Transverse colon (tissue), 4 donors: ENCODE data around the gene MRPL45. TPM values are rescaled to one million over a fixed set of nuclear protein-coding genes. Genes with fewer than 3 reads are reported as not detected.

Experiments used
- DNase-seq: peaks from one replicate; pipeline ENCODE4 v3.0.0-alpha.2; 2019
- H3K27ac ChIP-seq, 4 donors: fragments of 200-600 bp; sonication (generic); 2 replicates each; pipeline ENCODE4 v1.5.1; 2016 to 2018; ENCODE audit warnings: inconsistent platforms in 4 of 4
- H3K27me3 ChIP-seq: fragments of 200-600 bp; sonication (generic); 2 replicates; pipeline ENCODE4 v1.5.1; 2017; ENCODE audit warnings: inconsistent platforms
- H3K36me3 ChIP-seq, 4 donors: fragments of 200-600 bp; sonication (generic); 2 replicates each; pipeline ENCODE4 v1.5.1; 2017 to 2019; ENCODE audit warnings: inconsistent platforms in 4 of 4
- H3K4me1 ChIP-seq, 4 donors: fragments of 200-600 bp; sonication (generic); 2 replicates each; pipeline ENCODE4 v1.5.1; 2017 to 2020; ENCODE audit warnings: inconsistent platforms in 4 of 4
- H3K4me3 ChIP-seq, 4 donors: fragments of 200-600 bp; sonication (generic); 1 replicate in 1 of 4; 2 replicates in 3 of 4; pipeline versions ENCODE4 v1.5.1 to v1.6.1; 2017 to 2019; ENCODE audit warnings: inconsistent platforms in 4 of 4
- H3K9me3 ChIP-seq, 2 donors: fragments of 200-600 bp; sonication (generic); 2 replicates each; pipeline ENCODE4 v1.5.1; 2017 to 2019; ENCODE audit warnings: inconsistent platforms in 2 of 2
- EP300 ChIP-seq: sonication (generic); formaldehyde crosslinking; IDR thresholded peaks from one replicate; pipeline ENCODE4 v1.6.1; 2017; ENCODE audit warnings: antibody characterized with exemption, low read depth
- POLR2A ChIP-seq: fragments of 450-650 bp; IDR thresholded peaks from one replicate; pipeline ENCODE4 v1.6.1; 2016; ENCODE audit warnings: antibody characterized with exemption, mild to moderate bottlenecking, moderate library complexity
- POLR2AphosphoS5 ChIP-seq, 3 donors: sonication (generic); formaldehyde crosslinking; IDR thresholded peaks; one replicate each; pipeline ENCODE4 v1.6.1; 2016; ENCODE audit warnings: antibody characterized with exemption in 3 of 3
- WGBS, 2 donors: methylation state at CpG; one replicate each; pipeline ENCODE4 v1.1.5; 2018; ENCODE audit warnings: low coverage in 1 of 2; 5-methylcytosine and 5-hydroxymethylcytosine counted together
- in situ Hi-C, 4 donors: fragments of 200-750 bp; cut with MboI; loops; one replicate each; pipeline versions ENCODE4 v1.15.0 to v1.15.1; 2017; ENCODE audit warnings: low sequenced_read_pairs in 3 of 4, low pct_ligation_motif_present in 1 of 4, low pct_unique_long_range_greater_than_20kb in 1 of 4
- intact Hi-C: fragments of 100-400 bp; cut with DNase I; formaldehyde crosslinking; loops from one replicate; pipeline ENCODE4 v1.15.1; 2023; ENCODE audit warnings: low total_unique reads
- total RNA-seq, 4 donors: library from RNA; depleted of rRNA; stranded (reverse); fragments of >200 nt; gene quantifications; one replicate each; pipeline ENCODE4 v1.1.0, GENCODE V29; 2016
- TF ChIP-seq, protein P1 (sequence below), 5 experiments: fragments of 200-600 bp in 3 of 5; fragments of 450-650 bp in 2 of 5; sonication (generic) in 3 of 5; IDR thresholded peaks; 1 replicate in 2 of 5; 2 replicates in 3 of 5; pipeline ENCODE4 v1.5.1; 2016 to 2017; ENCODE audit warnings: antibody characterized with exemption in 5 of 5, inconsistent platforms in 3 of 5, mild to moderate bottlenecking in 2 of 5, moderate library complexity in 1 of 5

Gene MRPL45
- total RNA-seq, 4 donors from 2014 or later, result 5.2 to 30.8 (median 18.9) TPM

- DNase-seq, result peak; percentile 43
- no peak overlapping the region for H3K4me3 ChIP-seq
- no peak for TF ChIP-seq POLR2AphosphoS5 (IDR thresholded peaks at IDR 0.05)
- no peak for TF ChIP-seq EP300
- TF ChIP-seq, protein P1, sequence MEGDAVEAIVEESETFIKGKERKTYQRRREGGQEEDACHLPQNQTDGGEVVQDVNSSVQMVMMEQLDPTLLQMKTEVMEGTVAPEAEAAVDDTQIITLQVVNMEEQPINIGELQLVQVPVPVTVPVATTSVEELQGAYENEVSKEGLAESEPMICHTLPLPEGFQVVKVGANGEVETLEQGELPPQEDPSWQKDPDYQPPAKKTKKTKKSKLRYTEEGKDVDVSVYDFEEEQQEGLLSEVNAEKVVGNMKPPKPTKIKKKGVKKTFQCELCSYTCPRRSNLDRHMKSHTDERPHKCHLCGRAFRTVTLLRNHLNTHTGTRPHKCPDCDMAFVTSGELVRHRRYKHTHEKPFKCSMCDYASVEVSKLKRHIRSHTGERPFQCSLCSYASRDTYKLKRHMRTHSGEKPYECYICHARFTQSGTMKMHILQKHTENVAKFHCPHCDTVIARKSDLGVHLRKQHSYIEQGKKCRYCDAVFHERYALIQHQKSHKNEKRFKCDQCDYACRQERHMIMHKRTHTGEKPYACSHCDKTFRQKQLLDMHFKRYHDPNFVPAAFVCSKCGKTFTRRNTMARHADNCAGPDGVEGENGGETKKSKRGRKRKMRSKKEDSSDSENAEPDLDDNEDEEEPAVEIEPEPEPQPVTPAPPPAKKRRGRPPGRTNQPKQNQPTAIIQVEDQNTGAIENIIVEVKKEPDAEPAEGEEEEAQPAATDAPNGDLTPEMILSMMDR (IDR thresholded peaks at IDR 0.05), result no peak
- no peak for TF ChIP-seq POLR2A
- H3K27ac ChIP-seq, result no peak overlapping the region
- H3K36me3 ChIP-seq, result no peaks in the 10 kb centered on the region
- intact Hi-C loops (no loop called here), in situ Hi-C loops (loop anchor here in 1 of 4 donors (10.0 kb wide), 1 partner anchor 74 kb away; no protein-coding TSS in a partner anchor)
- H3K4me1 ChIP-seq, result peaks cover 0 to 3% (median 0%) of the 10 kb centered on the region in 4 donors
- 65 to 100% methylated on average over 1 to 5 of the region's 5 CpGs for WGBS, 2 donors
- H3K9me3 ChIP-seq, result no peaks in the 10 kb centered on the region
- no peaks in the 10 kb centered on the region for H3K27me3 ChIP-seq
These were observed 44.2 kb downstream of the MRPL45 start for GRCh38 chr17:38341035-38341721.

GRCh38 chr17:38342886-38343607 is 46.1 kb downstream of the MRPL45 start:
- in situ Hi-C loops, result loop anchor here in 1 of 4 donors (10.0 kb wide), 1 partner anchor 72 kb away; no protein-coding TSS in a partner anchor
- 86% methylated on average over 14 of the region's 18 CpGs; no CpG with 5 or more reads in 1 of the 2 donors for WGBS, 2 donors
- DNase-seq, result no peak

DNA sequence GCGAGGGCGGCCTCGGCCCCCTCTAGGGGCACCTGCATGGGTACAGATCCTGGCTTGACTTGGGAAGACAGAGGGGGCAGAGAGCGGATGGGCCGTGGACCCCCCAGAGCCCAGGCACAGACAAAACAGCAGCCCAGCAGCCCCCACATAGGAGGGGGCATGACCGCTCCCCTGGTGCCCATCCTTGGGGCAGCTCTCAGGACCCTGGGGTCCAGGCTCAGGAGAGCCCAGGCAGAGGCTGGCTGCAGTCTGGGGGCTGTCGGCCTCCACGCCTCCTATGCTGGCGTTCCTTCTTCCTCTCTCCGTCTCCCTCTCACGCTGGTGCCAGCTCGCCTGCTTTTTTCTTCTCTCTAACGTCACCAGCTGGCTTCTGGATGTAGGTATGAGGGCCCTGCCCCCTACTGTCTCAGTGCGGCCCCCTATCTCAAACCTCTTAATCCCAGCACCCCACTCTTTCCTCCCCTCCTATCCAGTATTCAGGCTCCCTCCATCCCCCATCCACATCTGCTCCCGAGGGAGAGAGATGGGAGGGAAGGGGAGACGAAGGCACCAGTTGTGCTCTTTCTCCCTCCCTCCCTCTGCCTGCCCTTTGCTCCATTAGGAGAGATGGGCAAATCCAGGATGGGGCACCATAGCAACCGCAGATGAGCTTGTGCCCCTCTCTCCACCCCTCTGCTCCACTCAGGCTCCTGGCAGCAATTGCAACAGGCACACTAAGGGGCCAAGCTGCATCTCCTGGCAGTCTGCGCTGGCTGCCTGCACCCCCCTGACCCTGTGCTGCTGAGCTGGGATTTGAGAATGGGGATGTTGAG is 46.8 kb downstream of the MRPL45 start, which contains the start of gene GPR179:
Gene GPR179 (minus strand): TSS at position 349 of the 812 bp plus-strand sequence. CDS start 167 bp downstream, at position 182.
- in situ Hi-C loops, result loop anchor here in 1 of 4 donors (10.0 kb wide), 1 partner anchor 71 kb away; no protein-coding TSS in a partner anchor
- intact Hi-C loops, result no loop called here
- Histone ChIP-seq H3K4me3 (no peak within 1 kb of the TSS), H3K9me3 (no peaks in the 10 kb centered on the region), H3K27ac (no peak within 1 kb of the TSS), H3K36me3 (no peaks in the 10 kb centered on the region), H3K27me3 (no peaks in the 10 kb centered on the region), H3K4me1 (peaks cover 0 to 3% (median under 1%) of the 10 kb centered on the region in 4 donors)
- TF ChIP-seq EP300 (no peak), POLR2A (no peak), POLR2AphosphoS5 (IDR thresholded peaks at IDR 0.05) (no peak)
- TF ChIP-seq, protein P1 (IDR thresholded peaks at IDR 0.05), result no peak
- WGBS, 2 donors, result 66% methylated on average over 18 of the region's 18 CpGs; no CpG with 5 or more reads in 1 of the 2 donors
- no peak for DNase-seq

More at GRCh38 chr17:38342886-38343607, 46.1 kb downstream of the MRPL45 start:
- Histone ChIP-seq H3K36me3 (no peaks in the 10 kb centered on the region), H3K4me3 (no peak overlapping the region), H3K4me1 (peaks cover 0 to 3% (median 0%) of the 10 kb centered on the region in 4 donors), H3K9me3 (no peaks in the 10 kb centered on the region), H3K27me3 (no peaks in the 10 kb centered on the region), H3K27ac (no peak overlapping the region)
- TF ChIP-seq POLR2AphosphoS5 (IDR thresholded peaks at IDR 0.05), result no peak
- no peak for TF ChIP-seq EP300
- TF ChIP-seq, protein P1 (IDR thresholded peaks at IDR 0.05), result no peak
- no peak for TF ChIP-seq POLR2A
- intact Hi-C loops, result no loop called here
